Transverse colon (tissue), 3 donors: ENCODE results near the gene SPAG4.

Experiments
- EP300 ChIP-seq: sonication (generic); formaldehyde crosslinking; IDR thresholded peaks from one replicate; pipeline ENCODE4 v1.6.1; 2017; ENCODE audit warnings: antibody characterized with exemption, low read depth
- TF ChIP-seq, protein P1 (sequence below), 5 experiments: fragments of 200-600 bp in 3 of 5; fragments of 450-650 bp in 2 of 5; sonication (generic) in 3 of 5; IDR thresholded peaks; 1 replicate in 2 of 5; 2 replicates in 3 of 5; pipeline ENCODE4 v1.5.1; 2016 to 2017; ENCODE audit warnings: antibody characterized with exemption in 5 of 5, inconsistent platforms in 3 of 5, mild to moderate bottlenecking in 2 of 5, moderate library complexity in 1 of 5

GRCh38 chr20:35661908-35662307 lies 46.3 kb downstream of the SPAG4 start:
- TF ChIP-seq EP300, result no peak
- TF ChIP-seq, protein P1, sequence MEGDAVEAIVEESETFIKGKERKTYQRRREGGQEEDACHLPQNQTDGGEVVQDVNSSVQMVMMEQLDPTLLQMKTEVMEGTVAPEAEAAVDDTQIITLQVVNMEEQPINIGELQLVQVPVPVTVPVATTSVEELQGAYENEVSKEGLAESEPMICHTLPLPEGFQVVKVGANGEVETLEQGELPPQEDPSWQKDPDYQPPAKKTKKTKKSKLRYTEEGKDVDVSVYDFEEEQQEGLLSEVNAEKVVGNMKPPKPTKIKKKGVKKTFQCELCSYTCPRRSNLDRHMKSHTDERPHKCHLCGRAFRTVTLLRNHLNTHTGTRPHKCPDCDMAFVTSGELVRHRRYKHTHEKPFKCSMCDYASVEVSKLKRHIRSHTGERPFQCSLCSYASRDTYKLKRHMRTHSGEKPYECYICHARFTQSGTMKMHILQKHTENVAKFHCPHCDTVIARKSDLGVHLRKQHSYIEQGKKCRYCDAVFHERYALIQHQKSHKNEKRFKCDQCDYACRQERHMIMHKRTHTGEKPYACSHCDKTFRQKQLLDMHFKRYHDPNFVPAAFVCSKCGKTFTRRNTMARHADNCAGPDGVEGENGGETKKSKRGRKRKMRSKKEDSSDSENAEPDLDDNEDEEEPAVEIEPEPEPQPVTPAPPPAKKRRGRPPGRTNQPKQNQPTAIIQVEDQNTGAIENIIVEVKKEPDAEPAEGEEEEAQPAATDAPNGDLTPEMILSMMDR (IDR thresholded peaks at IDR 0.05), result no peak
